ENCODE data around the gene NCR1. TPM values are rescaled to one million over a fixed set of nuclear protein-coding genes. Genes with fewer than 3 reads are reported as not detected.
A peak's percentile ranks its signal among the peaks of the same experiment; 100 is the strongest.

Gene NCR1
- total and polyA plus RNA-seq, 2 of the 8 experiments (the other 6 are each of a cell fraction or from before 2014, with no cell fraction given) = 1.5 to 5.1 TPM

- Histone ChIP-seq H2BK120ac (replicated peaks; ENCODE audit: low read depth, low read length) (no peak overlapping the region), H2BK12ac (ENCODE audit: low read depth, low read length) (peak overlapping the region; percentile 52; the same call in 1 of the 2 replicates), H3K79me2 (ENCODE audit: control insufficient read depth in 1 of 2, insufficient read depth in 2 of 2, low read length in 2 of 2) (no peaks in the 10 kb centered on the region), H4K20me1 (replicated peaks in 1 of 2; ENCODE audit: control insufficient read depth in 1 of 2, insufficient read depth in 2 of 2, low read length in 2 of 2) (no peaks in the 10 kb centered on the region), H3K4ac (replicated peaks; ENCODE audit: insufficient read length, low read depth, low read length) (no peak overlapping the region), H3K79me1 (ENCODE audit: low read depth, low read length) (no peaks in the 10 kb centered on the region), H4K91ac (replicated peaks; ENCODE audit: insufficient read length, low read length) (peak overlapping the region; percentile 52), H4K8ac (ENCODE audit: extremely low read depth, insufficient read depth, low read length) (peak overlapping the region; percentile 19; the same call in 1 of the 2 replicates), H3K23ac (ENCODE audit: insufficient read length) (no peak overlapping the region), H2BK15ac (ENCODE audit: low read length) (peak overlapping the region; percentile 83; the same call in 1 of the 2 replicates), H3K4me1 (replicated peaks in 1 of 4; ENCODE audit: control insufficient read depth in 3 of 4, insufficient read depth in 4 of 4, low read length in 3 of 4) (peaks cover 0 to 4% (median 0%) of the 10 kb centered on the region in 4 experiments; a peak in 2 of 7 replicates), H3K4me3 (ENCODE audit: extremely low read depth in 1 of 4, insufficient read depth in 2 of 4, low read depth in 3 of 4, low read length in 4 of 4) (no peak overlapping the region), H3K27ac (ENCODE audit: low read depth, low read length) (no peak overlapping the region), H3K36me3 (ENCODE audit: control insufficient read depth in 2 of 4, insufficient read depth in 4 of 4, low read length in 3 of 4) (no peaks in the 10 kb centered on the region), H2AFZ (ENCODE audit: low read length) (no peak overlapping the region; the same call in 1 of the 2 replicates), H3K18ac (ENCODE audit: extremely low read depth, low read length) (no peak overlapping the region), H2AK5ac (ENCODE audit: low read depth, low read length) (0 out of 2 replicates have a peak overlapping the region, but pooled peaks have one; percentile 3), H2BK5ac (ENCODE audit: low read depth, low read length) (no peak overlapping the region), H3K14ac (ENCODE audit: insufficient read length) (no peak overlapping the region), H3K9ac (replicated peaks in 1 of 4; ENCODE audit: extremely low read depth in 1 of 4, low read depth in 3 of 4, low read length in 3 of 4) (no peak overlapping the region), H3K27me3 (replicated peaks in 1 of 4; ENCODE audit: control insufficient read depth in 3 of 4, extremely low read depth in 1 of 4, insufficient read depth in 3 of 4, low read length in 3 of 4) (no peaks in the 10 kb centered on the region), H3K23me2 (ENCODE audit: low read depth, low read length) (no peaks in the 10 kb centered on the region; the same call in 1 of the 2 replicates), H2BK20ac (ENCODE audit: low read length) (peak overlapping the region; percentile 92; the same call in 1 of the 2 replicates), H3K56ac (replicated peaks; ENCODE audit: insufficient read length, low read depth, low read length) (no peak overlapping the region), H3K4me2 (ENCODE audit: insufficient read depth in 1 of 2, low read depth in 2 of 2, low read length in 2 of 2) (no peak overlapping the region), H3K9me3 (ENCODE audit: insufficient read depth in 2 of 2, low read depth in 1 of 2, low read length in 1 of 2) (no peaks in the 10 kb centered on the region), H4K5ac (ENCODE audit: insufficient read length, low read depth, low read length) (no peak overlapping the region)
- WGBS, 2 experiments (ENCODE audit: extremely low coverage in 1 of 2, insufficient coverage in 1 of 2, insufficient read length in 1 of 2, insufficient replicate concordance in 2 of 2, low coverage in 1 of 2, low lambda C conversion rate in 2 of 2, missing lambda C conversion rate in 1 of 2) = 90% methylated on average over 11 of the region's 11 CpGs; no CpG with 5 or more reads in 1 of the 2 experiments
- FAIRE-seq (no peak), DNase-seq (ENCODE audit: low read depth in 1 of 2, low spot score in 2 of 2) (no peak)
- ChIA-PET CTCF (ENCODE audit: partially characterized antibody) (interaction anchor here (1.2 to 2.8 kb wide), 3 partner anchors 8 to 33 kb away, joined by 3 to 20 read pairs (median 11); no protein-coding TSS in a partner anchor), POLR2A (ENCODE audit: partially characterized antibody) (interaction anchor here (1.5 to 1.7 kb wide), 3 partner anchors 9 to 163 kb away, joined by 3 to 5 read pairs (median 4); no protein-coding TSS in a partner anchor)
- TF ChIP-seq RNF2 (IDR thresholded peaks at IDR 0.05; ENCODE audit: borderline replicate concordance, low read depth, low read length, missing control alignments, poor library complexity, severe bottlenecking) = no peak
- no peak for TF ChIP-seq TEAD4 (IDR thresholded peaks at IDR 0.05; ENCODE audit: low read depth, low read length)
- TF ChIP-seq CTCF (IDR thresholded peaks at IDR 0.05; ENCODE audit: control extremely low read depth in 1 of 3, insufficient read depth in 1 of 3, low read depth in 1 of 3, low read length in 3 of 3) = no peak
- no peak for TF ChIP-seq TAF7 (optimal IDR thresholded peaks at IDR 0.05; ENCODE audit: borderline replicate concordance, low read depth, low read length)
- TF ChIP-seq JUN (IDR thresholded peaks at IDR 0.05; ENCODE audit: low read depth, low read length) = no peak
- TF ChIP-seq PHF8 (conservative IDR thresholded peaks at IDR 0.05; ENCODE audit: low read depth, low read length) = no peak
- TF ChIP-seq SIN3A (conservative IDR thresholded peaks at IDR 0.05 in 1 of 2, IDR thresholded peaks at IDR 0.05 in 1 of 2; ENCODE audit: low read depth in 1 of 2, low read length in 2 of 2) = no peak
- no peak for TF ChIP-seq KDM5A (IDR thresholded peaks at IDR 0.05; ENCODE audit: low read length)
- TF ChIP-seq CBX8 (IDR thresholded peaks at IDR 0.05; ENCODE audit: borderline replicate concordance, low read depth, low read length) = no peak
- TF ChIP-seq CHD2 (IDR thresholded peaks at IDR 0.05; ENCODE audit: low read length) = no peak
Measured at GRCh38 chr19:54889566-54889965, 16.4 kb upstream of the NCR1 start.

Data from H1 (cell line).